Pancreas (tissue), 10 donors: Measurements from ENCODE around the gene ASB7. TPM values are rescaled to one million over a fixed set of nuclear protein-coding genes. Genes with fewer than 3 reads are reported as not detected.
"Not testable (repeated sequence)": the region's sequence is repeated elsewhere in the genome, so short reads cannot be mapped to it uniquely, and the experiment has no call there.

Experiments
- ATAC-seq, 4 donors: fragments of 200-7000 bp; cut with Tn5 transposase; one replicate each; pipeline versions ENCODE4 v1.8.0 to v1.9.1; 2020; ENCODE audit warnings: mild to moderate bottlenecking in 4 of 4, moderate library complexity in 4 of 4
- DNase-seq, 6 donors: peaks; one replicate each; pipeline ENCODE4 v3.0.0-alpha.2; 2020
- FAIRE-seq: peaks from 2 replicates; lab custom pipeline; 2012; peaks lifted over from hg19 to GRCh38; lab: Jason Lieb, UNC
- H3K27ac ChIP-seq, 4 donors: fragments of 200-600 bp; sonication (generic); 1 replicate in 3 of 4; 2 replicates in 1 of 4; pipeline versions ENCODE4 v1.5.0 to v1.8.0; 2020
- H3K27me3 ChIP-seq, 4 donors: fragments of 200-600 bp; one replicate each; pipeline ENCODE4 v1.8.0; 2021
- H3K36me3 ChIP-seq, 3 donors: fragments of 200-600 bp; sonication (generic) in 1 of 3; one replicate each; pipeline versions ENCODE4 v1.5.0 to v1.8.0; 2020 to 2021
- H3K4me1 ChIP-seq, 3 donors: fragments of 200-600 bp; one replicate each; pipeline ENCODE4 v1.8.0; 2021
- H3K4me3 ChIP-seq, 4 donors: fragments of 200-600 bp; sonication (generic) in 2 of 4; one replicate each; pipeline versions ENCODE4 v1.5.0 to v1.8.0; 2020 to 2021
- H3K9me3 ChIP-seq, 4 donors: fragments of 200-600 bp; one replicate each; pipeline ENCODE4 v1.8.0; 2021
- CTCF ChIP-seq, 4 donors: fragments of 200-600 bp; sonication (generic) in 3 of 4; IDR thresholded peaks; one replicate each; pipeline versions ENCODE4 v1.5.0 to v1.8.0; 2021; ENCODE audit warnings: antibody characterized with exemption in 4 of 4
- WGBS, 2 donors: extraction: QIAGEN DNeasy Blood & Tissue Kit; methylation state at CpG; one replicate each; pipeline ENCODE4 v1.1.7; 2013; 5-methylcytosine and 5-hydroxymethylcytosine counted together
- intact Hi-C, 3 donors: fragments of 100-400 bp; cut with DNase I; formaldehyde crosslinking; loops; one replicate each; pipeline versions ENCODE4 v1.11.1 to v1.14.2; 2022
- polyA plus RNA-seq, 2 donors: library from polyadenylated mRNA; stranded (reverse); fragments of 200-250 nt; gene quantifications; one replicate each; pipeline ENCODE4 v1.2.3, GENCODE V29; 2013
- total RNA-seq, 6 donors: library from RNA; stranded (reverse); fragmentation: NEBNext Ultra II Directional in 4 of 6; extraction: Animal tissue kit (Norgen Biotek cat#: 25700) in 4 of 6; gene quantifications; one replicate each; pipeline versions ENCODE4 v1.2.1 to v1.2.4, GENCODE V29; 2021 to 2023
- donor health status: healthy with polysubstance abuse.
- donor health status: DM: no; HTN: no; CAD: no; lungs with moderate emphysema.
- donor health status: DM: no; HTN: no; CAD: no.
- donor health status: control.
- donor health status: control.
- donor health status: Bipolar disorder and iron deficiency.
- donor health status: DM: yes; HTN: yes; CAD: no.
- donor health status: DM: no; HTN: no; CAD: no.
- donor health status: DM: no; HTN: no; CAD: no.
- donor health status: DM: yes; HTN: yes; CAD: no.

ASB7 gene
- total and polyA plus RNA-seq, 8 donors: 1.9 to 7.8 (median 4.4) TPM

GRCh38 chr15:100580414-100580813, 22.0 kb upstream of the ASB7 start:
- Histone ChIP-seq H3K4me1 (no peaks in the 10 kb centered on the region), H3K4me3 (no peak overlapping the region), H3K9me3 (no peaks in the 10 kb centered on the region), H3K27ac (no peak overlapping the region), H3K27me3 (no peaks in the 10 kb centered on the region), H3K36me3 (no peaks in the 10 kb centered on the region)
- FAIRE-seq (no peak), DNase-seq (no peak), ATAC-seq (no peak)
- TF ChIP-seq CTCF (IDR thresholded peaks at IDR 0.05): no peak
- 93 to 94% methylated on average over 4 of the region's 4 CpGs for WGBS, 2 donors
- intact Hi-C loops: no loop called here

DNA sequence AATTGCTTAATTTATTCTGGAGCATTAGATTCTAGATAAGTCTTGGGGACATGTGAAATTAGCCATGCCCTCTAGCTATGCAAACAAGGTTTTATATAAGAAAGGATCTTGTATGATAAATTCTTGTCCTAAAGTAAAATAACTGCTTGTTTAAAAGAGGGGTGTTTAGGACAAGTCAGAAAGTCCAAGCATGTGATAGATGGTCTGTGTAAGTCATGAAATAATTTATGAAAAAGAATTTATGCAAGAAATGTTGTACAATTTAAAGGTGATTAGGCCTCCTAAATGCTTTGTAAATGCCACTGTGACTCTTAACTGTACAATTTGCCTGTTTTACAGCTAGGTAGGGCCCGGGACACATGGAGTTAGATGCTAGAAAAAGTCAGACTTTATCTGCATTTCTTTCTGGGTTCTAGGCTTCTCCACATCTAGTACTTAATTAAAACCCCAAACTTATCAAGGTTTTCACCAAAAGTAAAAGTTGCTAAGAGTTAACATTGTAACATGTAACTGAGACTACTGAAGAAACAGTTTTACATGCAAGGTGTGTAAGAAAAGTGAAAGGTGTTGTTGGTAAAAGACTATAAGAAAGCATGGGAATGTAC, 13.6 kb upstream of the ASB7 start:
- H3K27me3 ChIP-seq: no peaks in the 10 kb centered on the region
- TF ChIP-seq CTCF (IDR thresholded peaks at IDR 0.05): no peak
- intact Hi-C loops: no loop called here
- ATAC-seq (no peak), FAIRE-seq (no peak), DNase-seq (no peak)
- no peak overlapping the region for H3K4me3 ChIP-seq
- 95 to 96% methylated on average over 1 of the region's 1 CpG for WGBS, 2 donors
- H3K27ac ChIP-seq: no peak overlapping the region
- H3K36me3 ChIP-seq: no peaks in the 10 kb centered on the region
- H3K4me1 ChIP-seq: no peaks in the 10 kb centered on the region
- no peaks in the 10 kb centered on the region for H3K9me3 ChIP-seq

GRCh38 chr15:100591163-100591562, 11.2 kb upstream of the ASB7 start:
- FAIRE-seq, H3K36me3 ChIP-seq, H3K27me3 ChIP-seq, H3K27ac ChIP-seq, H3K9me3 ChIP-seq, intact Hi-C loops, H3K4me1 ChIP-seq, DNase-seq, H3K4me3 ChIP-seq, ATAC-seq: not testable (repeated sequence)
- 94 to 97% methylated on average over 2 of the region's 2 CpGs for WGBS, 2 donors

DNA sequence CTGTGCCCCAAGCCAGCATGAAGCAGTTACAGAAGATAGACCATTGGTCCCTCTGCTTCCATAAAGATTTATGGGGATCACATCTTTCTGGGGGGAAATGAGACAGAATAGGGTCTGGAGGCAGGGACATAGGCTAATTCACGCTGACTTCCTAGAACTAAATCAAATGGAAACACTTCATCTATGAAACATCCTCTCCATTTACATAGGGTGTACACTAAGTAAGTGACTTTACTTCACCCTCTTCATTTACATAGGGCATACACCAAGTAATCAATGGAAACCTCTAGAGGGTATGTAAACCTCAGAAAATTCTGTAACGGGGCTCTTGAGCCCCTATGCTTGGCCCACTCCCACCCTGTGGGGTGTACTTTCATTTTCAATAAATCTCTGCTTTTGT, 10.6 kb upstream of the ASB7 start:
- Histone ChIP-seq H3K4me1 (peaks cover 0 to 3% (median 0%) of the 10 kb centered on the region in 3 donors), H3K9me3 (no peaks in the 10 kb centered on the region), H3K4me3 (no peak overlapping the region), H3K27me3 (no peaks in the 10 kb centered on the region), H3K36me3 (no peaks in the 10 kb centered on the region), H3K27ac (no peak overlapping the region)
- intact Hi-C loops: no loop called here
- FAIRE-seq (no peak), ATAC-seq (no peak), DNase-seq (no peak)
- no peak for TF ChIP-seq CTCF (IDR thresholded peaks at IDR 0.05)
- 46 to 67% methylated on average over 2 of the region's 2 CpGs for WGBS, 2 donors

DNA sequence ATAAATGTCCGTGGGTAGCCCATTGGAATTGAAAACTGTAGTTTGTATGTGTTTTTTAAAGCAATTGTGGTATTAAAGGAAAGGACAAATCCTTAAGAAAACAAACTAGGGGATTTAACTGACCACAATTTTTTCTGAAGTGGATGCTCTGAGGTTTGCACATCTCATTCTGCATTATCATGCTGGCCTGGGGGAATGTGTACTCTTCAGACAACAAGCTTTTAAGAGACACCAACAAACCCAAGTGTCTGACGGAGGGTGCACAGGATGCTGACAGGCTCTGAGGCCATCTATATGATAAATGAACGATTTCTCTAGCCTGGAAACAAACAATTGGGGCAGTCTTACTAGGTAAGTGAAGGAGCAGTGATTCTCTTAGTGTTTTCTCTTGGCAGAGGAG, 9.5 kb upstream of the ASB7 start:
- no peak overlapping the region for H3K27ac ChIP-seq
- DNase-seq: no peak
- H3K4me1 ChIP-seq: peaks cover 0 to 3% (median 0%) of the 10 kb centered on the region in 3 donors
- ATAC-seq: no peak
- no peaks in the 10 kb centered on the region for H3K36me3 ChIP-seq
- WGBS, 2 donors: 82 to 85% methylated on average over 3 of the region's 3 CpGs
- no peaks in the 10 kb centered on the region for H3K27me3 ChIP-seq
- H3K9me3 ChIP-seq: no peaks in the 10 kb centered on the region
- no peak for FAIRE-seq
- intact Hi-C loops: no loop called here
- TF ChIP-seq CTCF (IDR thresholded peaks at IDR 0.05): no peak
- H3K4me3 ChIP-seq: no peak overlapping the region
